Lower leg skin (tissue), 4 donors: Measurements from ENCODE around the gene UBC. TPM values are rescaled to one million over a fixed set of nuclear protein-coding genes. Genes with fewer than 3 reads are reported as not detected.
"Not testable (repeated sequence)": the region's sequence is repeated elsewhere in the genome, so short reads cannot be mapped to it uniquely, and the experiment has no call there.

Experiments
- DNase-seq, 2 donors: peaks; one replicate each; pipeline ENCODE4 v3.0.0-alpha.2; 2019; ENCODE audit warnings: low spot score in 2 of 2
- H3K4me3 ChIP-seq: fragments of 200-600 bp; sonication (generic); 2 replicates; pipeline ENCODE4 v1.5.1; 2017; ENCODE audit warnings: mild to moderate bottlenecking, low read depth; ENCODE audit not compliant: poor library complexity, severe bottlenecking
- POLR2A ChIP-seq, 2 donors: fragments of 450-650 bp; IDR thresholded peaks; one replicate each; pipeline ENCODE4 v1.6.1; 2016 to 2017; ENCODE audit warnings: antibody characterized with exemption in 2 of 2, mild to moderate bottlenecking in 1 of 2, moderate library complexity in 1 of 2
- WGBS, 2 donors: methylation state at CpG; one replicate each; pipeline ENCODE4 v1.1.5; 2018; 5-methylcytosine and 5-hydroxymethylcytosine counted together
- intact Hi-C: fragments of 100-400 bp; cut with DNase I; formaldehyde crosslinking; loops from one replicate; pipeline ENCODE4 v1.15.0; 2023; ENCODE audit warnings: low total_unique reads
- total RNA-seq, 4 donors: library from RNA; depleted of rRNA; stranded (reverse); fragments of >200 nt; gene quantifications; one replicate each; pipeline ENCODE4 v1.1.0, GENCODE V29; 2016
- TF ChIP-seq, protein P1 (sequence below), 3 donors: fragments of 450-650 bp; IDR thresholded peaks; one replicate each; pipeline ENCODE4 v1.5.1; 2016; ENCODE audit warnings: antibody characterized with exemption in 3 of 3, mild to moderate bottlenecking in 3 of 3, moderate library complexity in 2 of 3

UBC gene
- total RNA-seq, 4 donors from 2014 or later = 1,350 to 1,636 (median 1,452) TPM

DNA sequence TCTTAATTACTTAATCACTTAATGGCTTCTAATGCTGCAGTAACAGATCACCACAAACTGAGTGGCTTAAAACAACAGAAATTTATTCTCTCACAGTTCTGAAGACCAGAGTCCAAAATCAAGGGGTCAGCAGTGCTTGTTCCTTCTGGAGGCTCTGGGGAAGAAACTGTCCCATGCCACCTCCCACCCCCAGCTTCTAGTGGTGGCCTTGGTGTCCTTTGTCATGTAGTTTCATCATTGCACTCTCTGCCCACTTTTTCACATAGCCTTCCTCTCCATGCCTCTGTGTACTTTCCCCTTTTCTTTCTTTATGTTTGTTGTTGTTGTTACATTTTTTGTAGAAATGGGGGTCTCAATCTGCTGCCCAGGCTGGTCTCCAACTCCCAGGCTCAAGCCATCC lies 16.1 kb upstream of the UBC start:
- intact Hi-C loops = no loop called here
- TF ChIP-seq POLR2A (IDR thresholded peaks at IDR 0.05) = no peak
- TF ChIP-seq, protein P1, sequence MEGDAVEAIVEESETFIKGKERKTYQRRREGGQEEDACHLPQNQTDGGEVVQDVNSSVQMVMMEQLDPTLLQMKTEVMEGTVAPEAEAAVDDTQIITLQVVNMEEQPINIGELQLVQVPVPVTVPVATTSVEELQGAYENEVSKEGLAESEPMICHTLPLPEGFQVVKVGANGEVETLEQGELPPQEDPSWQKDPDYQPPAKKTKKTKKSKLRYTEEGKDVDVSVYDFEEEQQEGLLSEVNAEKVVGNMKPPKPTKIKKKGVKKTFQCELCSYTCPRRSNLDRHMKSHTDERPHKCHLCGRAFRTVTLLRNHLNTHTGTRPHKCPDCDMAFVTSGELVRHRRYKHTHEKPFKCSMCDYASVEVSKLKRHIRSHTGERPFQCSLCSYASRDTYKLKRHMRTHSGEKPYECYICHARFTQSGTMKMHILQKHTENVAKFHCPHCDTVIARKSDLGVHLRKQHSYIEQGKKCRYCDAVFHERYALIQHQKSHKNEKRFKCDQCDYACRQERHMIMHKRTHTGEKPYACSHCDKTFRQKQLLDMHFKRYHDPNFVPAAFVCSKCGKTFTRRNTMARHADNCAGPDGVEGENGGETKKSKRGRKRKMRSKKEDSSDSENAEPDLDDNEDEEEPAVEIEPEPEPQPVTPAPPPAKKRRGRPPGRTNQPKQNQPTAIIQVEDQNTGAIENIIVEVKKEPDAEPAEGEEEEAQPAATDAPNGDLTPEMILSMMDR (IDR thresholded peaks at IDR 0.05) = no peak

DNA sequence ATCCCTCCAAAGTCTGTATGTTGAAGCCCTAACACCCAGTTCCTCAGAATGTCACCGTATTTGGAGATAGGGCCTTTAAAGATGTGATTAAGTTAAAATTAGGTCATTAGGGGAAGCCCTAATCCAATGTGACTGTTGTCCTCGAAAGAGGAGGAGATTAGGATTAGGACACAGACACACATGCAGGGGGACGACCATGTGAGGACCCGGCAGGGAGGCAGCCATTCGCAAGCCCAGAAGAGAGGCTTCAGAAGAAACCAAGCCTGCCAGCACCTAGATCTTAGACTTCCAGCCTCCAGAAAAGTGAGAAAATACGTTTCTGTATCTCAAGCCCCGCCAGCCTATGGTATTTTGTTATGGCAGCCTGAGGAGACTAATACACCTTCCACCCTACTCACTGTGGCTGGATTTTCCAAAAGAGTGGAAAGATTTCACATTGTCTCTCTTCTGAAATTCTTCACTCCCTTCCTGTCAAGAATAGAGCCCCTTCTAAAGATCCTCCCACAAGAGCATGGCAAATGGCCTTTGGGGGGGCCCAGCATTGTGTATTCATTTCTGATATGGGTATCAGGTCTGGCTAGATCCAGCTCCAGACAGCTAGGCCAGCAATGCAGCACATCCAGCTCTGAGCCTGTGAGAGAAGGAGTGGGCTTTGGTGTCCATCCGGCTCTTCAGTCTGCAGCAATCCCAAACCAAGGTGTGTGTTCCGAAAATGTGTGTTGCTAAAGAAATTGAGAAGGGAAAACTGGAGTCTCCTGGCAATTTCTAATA lies 15.4 kb upstream of the UBC start:
- TF ChIP-seq POLR2A (IDR thresholded peaks at IDR 0.05) = no peak
- TF ChIP-seq, protein P1 (IDR thresholded peaks at IDR 0.05) = no peak
- intact Hi-C loops = no loop called here
- 89 to 95% methylated on average over 9 of the region's 9 CpGs for WGBS, 2 donors
- no peak overlapping the region for H3K4me3 ChIP-seq
- DNase-seq = no peak

More for the DNA sequence above, 16.1 kb upstream of the UBC start:
- DNase-seq = no peak
- H3K4me3 ChIP-seq = no peak overlapping the region

DNA sequence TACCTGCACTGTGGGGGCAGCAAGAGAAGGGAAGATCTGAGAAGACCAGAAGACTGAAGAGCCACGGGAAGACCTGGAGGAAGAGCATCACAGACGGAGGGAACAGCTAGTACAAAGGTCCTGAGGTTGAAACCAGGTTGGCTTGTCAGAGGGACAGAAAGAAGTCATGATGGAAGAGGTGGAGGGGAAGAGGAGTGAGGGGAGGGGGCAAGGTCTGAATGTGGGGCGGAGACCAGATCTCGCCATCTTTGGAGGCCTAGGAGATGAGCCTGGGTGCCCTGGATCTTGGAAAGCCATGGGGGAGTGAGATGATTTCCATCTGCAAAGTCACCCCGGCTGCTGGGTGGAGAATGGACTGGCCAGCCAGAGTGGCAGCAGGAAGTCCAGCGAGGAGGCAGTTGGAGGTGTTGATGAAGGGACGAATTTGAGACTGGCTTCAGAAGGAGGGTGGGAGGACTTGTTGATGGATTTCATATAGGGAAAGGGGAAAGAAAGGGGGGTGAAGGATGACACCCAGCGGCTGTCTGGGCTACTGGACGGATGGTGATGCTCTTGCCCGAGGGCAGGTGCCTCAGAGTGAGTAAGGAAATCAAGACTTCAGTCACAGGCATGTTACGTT lies 14.6 kb upstream of the UBC start:
- no peak overlapping the region for H3K4me3 ChIP-seq
- WGBS, 2 donors = 84 to 95% methylated on average over 11 of the region's 11 CpGs
- no peak for DNase-seq
- intact Hi-C loops = no loop called here
- no peak for TF ChIP-seq POLR2A (IDR thresholded peaks at IDR 0.05)
- TF ChIP-seq, protein P1 (IDR thresholded peaks at IDR 0.05) = no peak

DNA sequence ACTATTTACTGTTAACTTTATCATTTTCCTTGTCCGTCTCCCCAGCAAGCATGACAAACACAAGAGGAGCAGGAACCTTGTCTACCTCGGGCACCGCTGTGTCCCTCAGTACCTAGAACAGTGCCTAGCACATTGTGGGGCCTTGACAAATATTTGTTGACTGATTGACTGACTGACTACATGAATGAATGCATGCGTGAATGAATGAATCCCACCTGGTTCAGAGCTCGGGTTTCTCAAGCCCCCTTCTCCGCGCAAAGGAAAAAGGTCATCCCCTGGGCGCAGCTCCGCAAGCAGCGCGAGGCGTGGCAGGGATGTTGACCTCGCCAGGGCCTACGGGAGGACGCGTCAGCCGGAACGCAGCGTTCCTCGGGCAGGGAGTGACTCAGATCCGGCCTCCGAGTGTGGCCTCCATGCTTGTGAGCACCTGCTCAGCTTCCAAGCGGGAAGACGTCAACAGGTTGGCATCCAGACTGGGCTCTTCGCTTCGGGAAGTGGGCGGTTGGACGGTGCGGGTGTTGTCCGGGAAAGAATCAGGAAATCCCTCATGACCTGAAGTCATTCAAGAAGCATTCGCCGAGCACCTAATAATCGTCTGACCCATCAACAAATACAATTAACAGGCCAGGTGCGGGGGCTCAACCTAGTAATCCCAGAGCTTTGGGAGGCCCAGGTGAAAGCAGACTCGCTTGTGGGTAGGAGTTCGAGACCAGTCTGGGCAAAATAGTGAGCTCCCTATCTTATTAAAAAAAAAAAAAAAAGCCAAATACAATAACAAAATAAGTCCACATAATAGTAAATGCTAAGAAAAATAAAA lies 13.9 kb upstream of the UBC start:
- intact Hi-C loops = no loop called here
- DNase-seq = peak; percentile 75 to 95
- TF ChIP-seq, protein P1 (IDR thresholded peaks at IDR 0.05) = no peak
- no peak overlapping the region for H3K4me3 ChIP-seq
- WGBS, 2 donors = 25% methylated on average over 36 of the region's 36 CpGs

DNA sequence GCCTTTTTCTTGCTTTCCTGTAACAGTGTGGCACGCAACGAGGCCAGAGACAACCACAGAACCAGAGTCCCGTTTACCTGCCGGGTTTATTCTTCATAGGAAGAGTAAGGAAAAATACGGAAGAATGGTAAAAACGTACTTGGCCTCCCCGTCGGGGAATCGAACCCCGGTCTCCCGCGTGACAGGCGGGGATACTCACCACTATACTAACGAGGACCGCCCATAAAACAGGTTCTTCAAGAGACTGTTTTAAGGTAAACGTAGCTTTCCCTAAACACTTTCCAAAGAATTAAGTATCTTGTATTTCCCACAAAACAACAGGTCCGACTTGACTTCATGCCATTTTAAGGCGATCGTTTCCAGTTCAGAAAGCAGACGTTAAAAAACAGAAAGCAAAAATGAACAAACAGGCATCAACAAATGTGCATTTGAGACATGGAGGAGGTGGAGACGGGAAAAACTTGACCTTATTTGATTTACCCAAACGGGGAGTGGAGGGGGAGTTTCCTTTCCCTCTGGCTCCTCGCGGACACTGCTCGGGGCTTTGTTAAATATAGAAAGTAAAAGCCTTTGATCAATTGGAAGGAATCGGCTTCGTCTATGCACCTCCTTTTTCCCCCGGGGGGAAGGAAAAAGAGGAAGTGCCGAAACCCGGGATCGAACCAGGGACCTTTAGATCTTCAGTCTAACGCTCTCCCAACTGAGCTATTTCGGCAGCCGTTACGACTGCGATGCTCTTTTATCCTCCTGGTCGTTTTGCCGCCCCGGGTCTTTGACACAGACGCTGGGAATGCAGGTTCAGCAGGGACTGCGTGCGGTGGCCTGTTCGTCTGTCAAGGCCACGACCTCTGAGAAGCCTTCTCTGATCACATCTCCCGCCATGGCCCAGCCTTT lies 13.0 kb upstream of the UBC start:
- TF ChIP-seq, protein P1 (IDR thresholded peaks at IDR 0.05) = no peak
- TF ChIP-seq POLR2A (IDR thresholded peaks at IDR 0.05) = no peak
- H3K4me3 ChIP-seq = peak overlapping the region; percentile 43
- intact Hi-C loops = no loop called here
- peak; percentile 94 to 99 for DNase-seq
- WGBS, 2 donors = 1% methylated on average over 45 of the region's 45 CpGs

DNA sequence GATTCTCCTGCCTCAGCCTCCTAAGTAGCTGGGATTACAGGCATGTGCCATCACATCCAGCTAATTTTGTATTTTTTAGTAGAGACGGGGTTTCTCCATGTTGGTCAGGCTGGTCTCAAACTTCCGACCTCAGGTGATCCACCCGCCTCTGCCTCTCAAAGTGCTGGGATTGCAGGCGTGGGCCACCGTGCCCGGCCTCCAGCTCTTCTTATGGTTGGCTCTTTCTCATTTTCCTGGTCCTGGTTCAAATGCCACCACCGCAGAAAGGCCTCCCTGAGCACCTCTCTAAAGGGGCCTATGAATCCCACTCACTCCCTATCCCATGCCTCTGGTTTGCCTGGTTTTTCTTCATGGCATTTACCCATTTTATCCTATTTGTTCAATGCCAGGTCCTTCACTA lies 11.3 kb upstream of the UBC start:
- H3K4me3 ChIP-seq, DNase-seq, intact Hi-C loops: not testable (repeated sequence)
- 93% methylated on average over 7 of the region's 7 CpGs for WGBS, 2 donors
